ENCODE results near the gene PNPLA2.

The PNPLA2 gene

GRCh38 chr11:816433-816779 lies 2.3 kb upstream of the PNPLA2 start:
- no peak for DNase-seq (ENCODE audit: low read depth in 2 of 2)

- DNase-seq (ENCODE audit: low read depth in 2 of 2): peak; percentile 68 to 71
Measured at GRCh38 chr11:819129-819931, 616 bp downstream of the PNPLA2 start.

GRCh38 chr11:819943-820649 lies 1.4 kb downstream of the PNPLA2 start:
- DNase-seq (ENCODE audit: low read depth in 2 of 2): no peak

GRCh38 chr11:820655-821511 lies 2.2 kb downstream of the PNPLA2 start:
- DNase-seq (ENCODE audit: low read depth in 2 of 2): no peak

- DNase-seq (ENCODE audit: low read depth in 2 of 2): no peak
Measured at GRCh38 chr11:821512-822371, 3.0 kb downstream of the PNPLA2 start.

GRCh38 chr11:823441-824291 lies 5.0 kb downstream of the PNPLA2 start:
- no peak for DNase-seq (ENCODE audit: low read depth in 2 of 2)

- no peak for DNase-seq (ENCODE audit: low read depth in 2 of 2)
Measured at GRCh38 chr11:824292-824880, 5.7 kb downstream of the PNPLA2 start.

- DNase-seq (ENCODE audit: low read depth in 2 of 2): no peak
Measured at GRCh38 chr11:824942-825341, 6.2 kb downstream of the PNPLA2 start.

- DNase-seq (ENCODE audit: low read depth in 2 of 2): no peak
Measured at GRCh38 chr11:825366-826226, 6.9 kb downstream of the PNPLA2 start.

- no peak for DNase-seq (ENCODE audit: low read depth in 2 of 2)
Measured at GRCh38 chr11:826227-826621, 7.5 kb downstream of the PNPLA2 start.

- DNase-seq (ENCODE audit: low read depth in 2 of 2): no peak
Measured at GRCh38 chr11:826836-827145, 8.1 kb downstream of the PNPLA2 start.

- DNase-seq (ENCODE audit: low read depth in 2 of 2): no peak
Measured at GRCh38 chr11:827146-827896, 8.6 kb downstream of the PNPLA2 start.

- DNase-seq (ENCODE audit: low read depth in 2 of 2): no peak
Measured at GRCh38 chr11:827897-828192, 9.1 kb downstream of the PNPLA2 start, which contains the start of gene CRACR2B. TSS of gene CRACR2B (plus strand) at chr11:827919. CDS start at chr11:828608, 689 bp downstream.

GRCh38 chr11:828506-829175 lies 9.9 kb downstream of the PNPLA2 start:
- DNase-seq (ENCODE audit: low read depth in 2 of 2): no peak

- DNase-seq (ENCODE audit: low read depth in 2 of 2): no peak
Measured at GRCh38 chr11:829176-829846, 10.6 kb downstream of the PNPLA2 start.

- DNase-seq (ENCODE audit: low read depth in 2 of 2): no peak
Measured at GRCh38 chr11:829847-830294, 11.2 kb downstream of the PNPLA2 start.

GRCh38 chr11:830295-831117 lies 11.8 kb downstream of the PNPLA2 start:
- no peak for DNase-seq (ENCODE audit: low read depth in 2 of 2)
